PC-9 (cell line): ENCODE data around the gene COG1. TPM values are rescaled to one million over a fixed set of nuclear protein-coding genes. Genes with fewer than 3 reads are reported as not detected.

Source experiments
- BruUV-seq: library from RNA; stranded (reverse); fragments of 400-500 nt; replicated peaks from 2 replicates; lab custom pipeline; 2021; lab: Mats Ljungman, UMichigan
- CTCF ChIA-PET: fragments of 300-600 bp; sonication (Branson Sonifier 250); formaldehyde crosslinking; loops from one replicate; lab custom pipeline; 2022; ENCODE audit warnings: antibody characterized with exemption; lab: Charles Lee
- POLR2A ChIA-PET: fragments of 300-600 bp; sonication (Branson Sonifier 250); formaldehyde crosslinking; loops from one replicate; lab custom pipeline; 2022; ENCODE audit warnings: antibody characterized with exemption; ENCODE audit not compliant: unreplicated experiment; lab: Charles Lee
- DNase-seq, 2 experiments: peaks; one replicate each; pipeline versions ENCODE4 v3.0.0 to v3.0.0-alpha.2; 2015 to 2022; ENCODE audit warnings: mixed read lengths in 1 of 2
- H2AFZ ChIP-seq: fragments of 200-600 bp; sonication (generic); 2 replicates; pipeline ENCODE4 v1.8.1; 2017; ENCODE audit warnings: antibody characterized with exemption
- H3F3A ChIP-seq: fragments of 200-600 bp; sonication (generic); 2 replicates; pipeline ENCODE4 v1.8.1; 2017; ENCODE audit warnings: antibody characterized with exemption, mild to moderate bottlenecking, low read depth; ENCODE audit not compliant: insufficient read depth
- H3K27ac ChIP-seq: fragments of 200-600 bp; sonication (generic); 2 replicates; pipeline ENCODE4 v1.6.1; 2016; ENCODE audit warnings: mixed run types
- H3K27me3 ChIP-seq: fragments of 200-600 bp; sonication (generic); 2 replicates; pipeline ENCODE4 v1.6.1; 2016; ENCODE audit warnings: low read depth, mixed run types; ENCODE audit not compliant: insufficient read depth
- H3K36me3 ChIP-seq: fragments of 200-600 bp; sonication (generic); 2 replicates; pipeline ENCODE4 v1.6.1; 2016; ENCODE audit warnings: low read depth, mixed run types
- H3K4me1 ChIP-seq: fragments of 200-600 bp; sonication (generic); replicated peaks from 2 replicates; pipeline ENCODE4 v1.6.1; 2016; ENCODE audit warnings: mixed run types; ENCODE audit not compliant: insufficient read depth
- H3K4me2 ChIP-seq: fragments of 200-600 bp; sonication (generic); 2 replicates; pipeline ENCODE4 v1.6.1; 2017; ENCODE audit warnings: mixed run types
- H3K4me3 ChIP-seq: fragments of 200-600 bp; sonication (generic); 2 replicates; pipeline ENCODE4 v1.6.1; 2016; ENCODE audit warnings: mixed run types
- H3K79me2 ChIP-seq: fragments of 200-600 bp; sonication (generic); 2 replicates; pipeline ENCODE4 v1.6.1; 2017; ENCODE audit warnings: low read depth, mixed run types
- H3K9me2 ChIP-seq: fragments of 200-600 bp; sonication (generic); 2 replicates; pipeline ENCODE4 v1.8.1; 2017; ENCODE audit warnings: mild to moderate bottlenecking; ENCODE audit not compliant: insufficient read depth
- H3K9me3 ChIP-seq: fragments of 200-600 bp; sonication (generic); 2 replicates; pipeline ENCODE4 v1.8.1; 2016; ENCODE audit warnings: low read depth; ENCODE audit not compliant: insufficient read depth
- H4K20me1 ChIP-seq: fragments of 200-600 bp; sonication (generic); 2 replicates; pipeline ENCODE4 v1.8.1; 2017; ENCODE audit not compliant: insufficient read depth
- CTCF ChIP-seq: fragments of 200-600 bp; sonication (generic); conservative IDR thresholded peaks from 2 replicates; pipeline ENCODE4 v1.6.1; 2017; ENCODE audit warnings: mixed run types, antibody characterized with exemption, mild to moderate bottlenecking, moderate library complexity
- EZH2 ChIP-seq: fragments of 200-600 bp; sonication (generic); IDR thresholded peaks from 2 replicates; pipeline ENCODE4 v1.8.0; 2017; ENCODE audit warnings: antibody characterized with exemption, low read depth
- intact Hi-C: fragments of 100-400 bp; cut with micrococcal nuclease; formaldehyde crosslinking; loops from one replicate; pipeline ENCODE4 v1.10.0; 2022; ENCODE audit not compliant: unreplicated experiment
- total RNA-seq: library from RNA; stranded (reverse); gene quantifications from 2 replicates; pipeline ENCODE4 v1.2.3, GENCODE V29; 2021

Gene COG1
- total RNA-seq, 1 experiment from 2014 or later = 24.8 TPM

- H3F3A ChIP-seq = peaks cover 10% of the 10 kb centered on the region; the same call in 1 of the 2 replicates
- no peaks in the 10 kb centered on the region for H3K27me3 ChIP-seq
- H3K4me3 ChIP-seq = no peak overlapping the region
- H3K9me2 ChIP-seq = no peaks in the 10 kb centered on the region
- peaks cover 31% of the 10 kb centered on the region for H3K36me3 ChIP-seq
- CTCF ChIA-PET = no interaction called here
- no TSS peak for BruUV-seq
- no peak overlapping the region for H3K4me2 ChIP-seq
- peaks cover 16% of the 10 kb centered on the region; the same call in 1 of the 2 replicates for H3K79me2 ChIP-seq
- no peak overlapping the region for H2AFZ ChIP-seq
- no peak for DNase-seq
- intact Hi-C loops = no loop called here
- H3K4me1 ChIP-seq = no peaks in the 10 kb centered on the region
- no peak overlapping the region for H3K27ac ChIP-seq
- POLR2A ChIA-PET = no interaction called here
- no peaks in the 10 kb centered on the region for H3K9me3 ChIP-seq
- H4K20me1 ChIP-seq = no peaks in the 10 kb centered on the region
- TF ChIP-seq EZH2 = no peak
- no peak for TF ChIP-seq CTCF
These were observed 4.3 kb downstream of the COG1 start for GRCh38 chr17:73197161-73197560.

- intact Hi-C loops = no loop called here
- Histone ChIP-seq H2AFZ (no peak overlapping the region), H3K36me3 (peaks cover 37% of the 10 kb centered on the region), H3K4me2 (no peak overlapping the region), H3K4me3 (no peak overlapping the region), H3F3A (peaks cover 7% of the 10 kb centered on the region; the same call in 1 of the 2 replicates), H3K9me2 (no peaks in the 10 kb centered on the region), H4K20me1 (no peaks in the 10 kb centered on the region), H3K27ac (no peak overlapping the region), H3K4me1 (no peaks in the 10 kb centered on the region), H3K79me2 (peaks cover 13% of the 10 kb centered on the region; the same call in 1 of the 2 replicates), H3K27me3 (no peaks in the 10 kb centered on the region), H3K9me3 (no peaks in the 10 kb centered on the region)
- ChIA-PET CTCF (no interaction called here), POLR2A (interaction anchor here (0.5 kb wide), 1 partner anchor 482 kb away, joined by 6 read pairs; no protein-coding TSS in a partner anchor)
- TF ChIP-seq EZH2 = no peak
- no peak for TF ChIP-seq CTCF
- no peak for DNase-seq
- no TSS peak for BruUV-seq
These were observed 5.5 kb downstream of the COG1 start for GRCh38 chr17:73198201-73198929.

GRCh38 chr17:73198930-73199260 lies 6.0 kb downstream of the COG1 start:
- no peak for TF ChIP-seq CTCF
- TF ChIP-seq EZH2 = no peak
- Histone ChIP-seq H3K4me3 (no peak overlapping the region), H3K4me1 (no peaks in the 10 kb centered on the region), H3K36me3 (peaks cover 37% of the 10 kb centered on the region), H3F3A (peaks cover 7% of the 10 kb centered on the region; the same call in 1 of the 2 replicates), H3K4me2 (no peak overlapping the region), H3K27ac (no peak overlapping the region), H4K20me1 (no peaks in the 10 kb centered on the region), H3K27me3 (no peaks in the 10 kb centered on the region), H3K9me3 (no peaks in the 10 kb centered on the region), H3K9me2 (no peaks in the 10 kb centered on the region), H3K79me2 (peaks cover 8% of the 10 kb centered on the region; the same call in 1 of the 2 replicates), H2AFZ (no peak overlapping the region)
- POLR2A ChIA-PET = interaction anchor here (0.5 kb wide), 1 partner anchor 483 kb away, joined by 6 read pairs; no protein-coding TSS in a partner anchor
- intact Hi-C loops = no loop called here
- DNase-seq = no peak
- BruUV-seq = no TSS peak
- CTCF ChIA-PET = no interaction called here
